ENCODE data around the gene GRK5.

Gene GRK5

DNA sequence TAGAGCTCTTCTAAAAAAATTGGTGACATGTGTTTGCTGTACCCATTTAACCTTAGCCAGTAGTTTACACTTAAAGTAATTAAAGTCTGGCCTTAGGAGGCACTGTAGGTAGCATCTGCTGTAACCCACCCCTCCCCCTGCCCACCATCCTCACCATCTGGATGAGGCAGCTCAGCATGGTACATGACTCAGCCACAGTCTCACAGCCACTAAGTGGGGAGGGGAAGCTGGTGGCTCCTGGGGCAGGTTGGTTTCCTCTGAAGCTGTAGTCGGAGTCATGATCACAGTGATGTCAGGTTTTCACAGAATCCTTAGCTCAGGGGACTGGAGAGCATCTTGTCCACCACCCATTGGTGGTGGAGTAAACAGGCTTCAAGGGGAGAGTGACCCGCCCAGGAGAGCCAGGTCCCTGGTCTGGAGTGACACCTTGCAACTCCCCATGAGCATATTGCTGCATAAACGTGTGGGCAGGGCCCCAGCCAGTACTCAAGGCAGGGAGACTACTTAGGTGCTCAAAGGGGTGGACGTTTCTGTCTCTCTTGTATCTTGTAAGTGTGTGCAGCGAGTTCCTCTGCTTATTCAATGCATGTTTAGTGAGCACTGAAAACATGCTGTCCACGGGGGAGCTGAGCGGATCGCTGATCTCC is 125.9 kb downstream of the GRK5 start:
- TF ChIP-seq, protein P1, sequence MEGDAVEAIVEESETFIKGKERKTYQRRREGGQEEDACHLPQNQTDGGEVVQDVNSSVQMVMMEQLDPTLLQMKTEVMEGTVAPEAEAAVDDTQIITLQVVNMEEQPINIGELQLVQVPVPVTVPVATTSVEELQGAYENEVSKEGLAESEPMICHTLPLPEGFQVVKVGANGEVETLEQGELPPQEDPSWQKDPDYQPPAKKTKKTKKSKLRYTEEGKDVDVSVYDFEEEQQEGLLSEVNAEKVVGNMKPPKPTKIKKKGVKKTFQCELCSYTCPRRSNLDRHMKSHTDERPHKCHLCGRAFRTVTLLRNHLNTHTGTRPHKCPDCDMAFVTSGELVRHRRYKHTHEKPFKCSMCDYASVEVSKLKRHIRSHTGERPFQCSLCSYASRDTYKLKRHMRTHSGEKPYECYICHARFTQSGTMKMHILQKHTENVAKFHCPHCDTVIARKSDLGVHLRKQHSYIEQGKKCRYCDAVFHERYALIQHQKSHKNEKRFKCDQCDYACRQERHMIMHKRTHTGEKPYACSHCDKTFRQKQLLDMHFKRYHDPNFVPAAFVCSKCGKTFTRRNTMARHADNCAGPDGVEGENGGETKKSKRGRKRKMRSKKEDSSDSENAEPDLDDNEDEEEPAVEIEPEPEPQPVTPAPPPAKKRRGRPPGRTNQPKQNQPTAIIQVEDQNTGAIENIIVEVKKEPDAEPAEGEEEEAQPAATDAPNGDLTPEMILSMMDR (conservative IDR thresholded peaks at IDR 0.05; ENCODE audit: low read depth), result no peak
- no peak for DNase-seq (ENCODE audit: low spot score)
- ChIA-PET POLR2A (ENCODE audit: low non-redundant PET) (interaction anchor here (0.6 kb wide), 1 partner anchor 212 kb away, joined by 5 read pairs; no protein-coding TSS in a partner anchor), CTCF (interaction anchor here (0.7 kb wide), 1 partner anchor 86 kb away, joined by 3 read pairs; no protein-coding TSS in a partner anchor)
- H3K27ac ChIP-seq, result no peak overlapping the region

DNA sequence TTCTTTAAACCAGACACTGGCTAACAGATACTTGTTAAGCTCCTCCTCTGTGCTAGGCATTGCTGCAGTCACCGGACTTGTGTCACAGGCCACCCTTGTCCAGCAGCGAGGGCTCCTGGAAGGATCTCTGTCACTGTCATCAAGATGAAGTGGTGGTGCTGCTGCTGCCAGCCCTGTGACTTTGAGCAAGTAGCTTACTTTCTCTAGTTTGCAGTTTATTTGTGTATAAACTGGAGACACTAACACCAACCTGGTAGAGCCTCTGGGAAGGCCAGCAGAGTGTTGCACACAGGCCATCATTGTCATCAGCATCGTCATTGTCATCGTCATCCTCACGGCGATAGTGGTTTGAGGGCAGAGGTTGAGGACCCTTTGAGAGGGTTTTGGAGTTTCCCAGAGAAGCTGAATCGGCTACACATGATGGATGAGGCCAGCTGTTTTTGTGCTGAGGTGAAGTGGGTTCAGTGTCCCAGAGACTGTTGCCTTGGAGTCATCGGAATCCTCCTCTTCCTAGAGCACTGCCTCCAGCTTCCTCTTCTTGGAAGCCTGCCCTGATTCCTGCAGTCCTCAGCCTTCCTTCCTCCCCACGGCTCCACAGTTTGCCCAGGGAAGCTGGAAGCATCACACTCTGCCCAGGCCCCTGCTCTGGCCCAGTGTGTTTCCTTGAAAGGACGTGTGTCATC is 128.4 kb downstream of the GRK5 start:
- ChIA-PET CTCF (no interaction called here), POLR2A (ENCODE audit: low non-redundant PET) (no interaction called here)
- TF ChIP-seq, protein P1 (conservative IDR thresholded peaks at IDR 0.05; ENCODE audit: low read depth), result no peak
- no peak overlapping the region for H3K27ac ChIP-seq
- no peak for DNase-seq (ENCODE audit: low spot score)

DNA sequence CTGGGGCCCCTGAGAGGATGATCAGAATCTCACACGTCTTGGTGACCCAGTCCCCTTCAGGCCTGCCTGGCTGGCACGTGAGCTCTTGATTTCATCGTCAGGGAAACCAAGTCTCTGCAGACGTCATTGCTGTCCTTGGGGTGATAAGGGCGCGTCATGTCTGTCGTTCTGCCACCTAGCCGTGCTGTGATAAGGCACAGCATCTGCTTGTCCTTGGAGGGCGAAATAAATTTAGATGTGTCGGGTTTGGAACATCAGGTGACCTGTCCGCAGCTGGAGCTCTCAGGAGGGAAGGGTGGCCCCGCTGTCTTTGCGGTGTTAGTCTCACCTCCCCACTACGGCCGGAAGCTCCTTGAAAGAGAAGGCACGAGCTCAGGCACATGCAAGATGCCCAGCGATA is 129.2 kb downstream of the GRK5 start:
- CTCF ChIA-PET, result interaction anchor here (0.6 kb wide), 1 partner anchor 16 kb away, joined by 3 read pairs; no protein-coding TSS in a partner anchor
- DNase-seq (ENCODE audit: low spot score), result no peak
- POLR2A ChIA-PET (ENCODE audit: low non-redundant PET), result no interaction called here
- no peak overlapping the region for H3K27ac ChIP-seq
- TF ChIP-seq, protein P1 (conservative IDR thresholded peaks at IDR 0.05; ENCODE audit: low read depth), result no peak

DNA sequence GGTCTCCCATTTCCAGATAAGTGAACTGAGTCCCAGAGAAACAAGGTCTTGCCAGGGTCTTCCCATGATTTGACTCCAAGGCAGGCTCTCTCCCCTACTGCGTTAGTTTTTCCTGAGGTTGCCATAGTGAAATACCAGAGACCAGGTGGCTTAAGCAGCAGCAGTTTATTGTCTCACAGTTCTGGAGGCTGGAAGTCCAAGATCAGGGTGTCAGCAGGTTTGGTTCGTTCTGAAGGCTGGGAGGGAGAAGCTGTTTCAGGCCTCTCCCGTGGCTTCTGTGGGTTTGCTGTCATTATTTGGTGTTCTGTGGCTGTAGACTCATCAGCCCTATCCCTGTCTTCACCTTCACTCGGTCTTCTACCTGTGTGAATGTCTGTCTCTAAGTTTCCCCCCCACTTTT is 129.9 kb downstream of the GRK5 start:
- TF ChIP-seq, protein P1 (conservative IDR thresholded peaks at IDR 0.05; ENCODE audit: low read depth), result no peak

DNA sequence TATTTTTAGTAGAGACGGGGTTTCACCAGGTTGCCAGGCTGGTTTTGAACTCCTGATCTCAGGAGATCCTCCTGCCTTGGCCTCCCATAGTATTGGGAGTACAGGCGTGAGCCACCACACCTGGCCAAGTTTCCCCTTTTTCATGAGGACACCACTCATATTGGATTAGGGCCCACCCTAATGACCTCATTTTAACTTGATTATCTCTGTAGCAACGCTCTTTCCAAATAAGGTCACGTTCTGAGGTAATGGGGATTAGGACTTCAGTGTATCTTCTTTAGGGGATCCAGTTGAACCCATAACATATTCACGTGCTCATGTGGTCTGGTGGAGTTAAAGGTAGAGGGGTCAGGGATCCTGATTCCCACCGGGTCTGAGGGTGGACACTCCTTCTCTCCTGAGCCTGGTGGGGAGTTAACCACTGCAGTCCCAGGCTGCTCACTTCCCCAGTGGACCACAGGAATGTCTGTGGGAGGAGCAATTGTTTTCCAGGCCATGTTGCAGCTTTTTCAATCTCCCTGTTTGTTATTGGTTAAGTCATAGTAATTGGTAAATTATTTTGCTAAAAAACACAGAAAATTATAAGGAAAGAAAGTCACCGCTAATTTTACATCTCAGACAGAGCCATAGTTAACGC is 130.5 kb downstream of the GRK5 start:
- no peak for DNase-seq (ENCODE audit: low spot score)
- TF ChIP-seq, protein P1 (conservative IDR thresholded peaks at IDR 0.05; ENCODE audit: low read depth), result no peak
- CTCF ChIA-PET, result interaction anchor here (0.9 kb wide), 1 partner anchor 128 kb away, joined by 3 read pairs; no protein-coding TSS in a partner anchor
- no peak overlapping the region for H3K27ac ChIP-seq
- POLR2A ChIA-PET (ENCODE audit: low non-redundant PET), result no interaction called here

More for the DNA sequence above, 129.9 kb downstream of the GRK5 start:
- POLR2A ChIA-PET (ENCODE audit: low non-redundant PET), result no interaction called here
- CTCF ChIA-PET, result interaction anchor here (0.6 to 0.9 kb wide), 2 partner anchors 15 to 127 kb away, joined by 3 read pairs; no protein-coding TSS in a partner anchor
- DNase-seq (ENCODE audit: low spot score), result no peak
- H3K27ac ChIP-seq, result no peak overlapping the region

DNA sequence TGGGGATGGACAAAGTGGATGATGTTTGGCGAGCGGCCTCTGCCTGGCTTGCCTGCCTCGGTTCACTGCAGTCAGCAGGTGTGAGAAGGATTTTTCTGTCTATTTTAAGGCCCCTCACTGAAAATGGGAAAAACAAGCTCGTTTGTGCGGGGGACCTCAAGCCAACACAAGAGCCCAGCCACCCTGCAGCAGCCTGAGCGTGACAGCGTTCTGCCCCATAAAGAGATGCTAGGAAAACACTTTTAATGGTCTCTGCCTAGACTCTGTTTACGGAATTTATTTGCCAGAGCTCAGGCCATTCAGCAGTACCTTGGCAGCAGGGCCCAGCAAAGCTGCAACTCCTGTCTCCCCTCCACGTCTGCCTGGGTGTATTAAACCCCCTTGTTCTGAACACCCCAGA is 131.7 kb downstream of the GRK5 start:
- no peak overlapping the region for H3K27ac ChIP-seq
- DNase-seq (ENCODE audit: low spot score), result no peak
- POLR2A ChIA-PET (ENCODE audit: low non-redundant PET), result no interaction called here
- CTCF ChIA-PET, result interaction anchor here (0.6 to 0.8 kb wide), 2 partner anchors 8 to 16 kb away, joined by 3 read pairs; no protein-coding TSS in a partner anchor
- TF ChIP-seq, protein P1 (conservative IDR thresholded peaks at IDR 0.05; ENCODE audit: low read depth), result no peak
